HEK293 (cell line): Measurements from ENCODE around the gene KRTAP5-2.
A peak's percentile ranks its signal among the peaks of the same experiment; 100 is the strongest.

ENCODE experiments used
- KLF7 ChIP-seq: fragments of 450-650 bp; formaldehyde crosslinking; IDR thresholded peaks from 2 replicates; pipeline ENCODE4 v1.5.1; 2016; ENCODE audit warnings: missing biosample characterization, missing genetic modification characterization, borderline replicate concordance
- ZBTB8A ChIP-seq: fragments of 450-650 bp; formaldehyde crosslinking; IDR thresholded peaks from 2 replicates; pipeline ENCODE4 v1.5.1; 2016; ENCODE audit warnings: missing biosample characterization, missing genetic modification characterization
- ZFP37 ChIP-seq: fragments of 450-650 bp; formaldehyde crosslinking; IDR thresholded peaks from 2 replicates; pipeline ENCODE4 v1.5.1; 2016; ENCODE audit warnings: missing biosample characterization, missing genetic modification characterization
- ZNF138 ChIP-seq: fragments of 450-650 bp; formaldehyde crosslinking; IDR thresholded peaks from 2 replicates; pipeline ENCODE4 v1.5.1; 2016; ENCODE audit warnings: missing biosample characterization, missing genetic modification characterization, borderline replicate concordance
- ZNF202 ChIP-seq: fragments of 450-650 bp; formaldehyde crosslinking; IDR thresholded peaks from 2 replicates; pipeline ENCODE4 v1.5.1; 2016; ENCODE audit warnings: missing biosample characterization, missing genetic modification characterization, borderline replicate concordance
- ZNF266 ChIP-seq: fragments of 450-650 bp; formaldehyde crosslinking; IDR thresholded peaks from 2 replicates; pipeline ENCODE4 v1.5.1; 2016; ENCODE audit warnings: missing biosample characterization, missing genetic modification characterization, low read depth
- ZNF394 ChIP-seq: fragments of 450-650 bp; formaldehyde crosslinking; IDR thresholded peaks from 2 replicates; pipeline ENCODE4 v1.5.1; 2016; ENCODE audit warnings: missing biosample characterization, missing genetic modification characterization, mild to moderate bottlenecking, moderate library complexity, borderline replicate concordance
- ZNF404 ChIP-seq: fragments of 450-650 bp; formaldehyde crosslinking; IDR thresholded peaks from 2 replicates; pipeline ENCODE4 v1.5.1; 2017; ENCODE audit warnings: missing biosample characterization, missing genetic modification characterization
- ZNF426 ChIP-seq: fragments of 450-650 bp; formaldehyde crosslinking; IDR thresholded peaks from 2 replicates; pipeline ENCODE4 v1.5.1; 2017; ENCODE audit warnings: missing biosample characterization, missing genetic modification characterization, mild to moderate bottlenecking, inconsistent platforms, moderate library complexity
- ZNF433 ChIP-seq: fragments of 450-650 bp; formaldehyde crosslinking; IDR thresholded peaks from 2 replicates; pipeline ENCODE4 v1.5.1; 2016; ENCODE audit warnings: missing biosample characterization, missing genetic modification characterization, low read depth
- ZNF510 ChIP-seq: fragments of 450-650 bp; formaldehyde crosslinking; IDR thresholded peaks from 2 replicates; pipeline ENCODE4 v1.5.1; 2018; ENCODE audit warnings: mild to moderate bottlenecking, missing genetic modification characterization, missing biosample characterization; ENCODE audit not compliant: insufficient replicate concordance
- ZNF555 ChIP-seq: fragments of 450-650 bp; formaldehyde crosslinking; conservative IDR thresholded peaks from 2 replicates; pipeline ENCODE4 v1.5.1; 2017; ENCODE audit warnings: missing biosample characterization, mild to moderate bottlenecking, missing genetic modification characterization, inconsistent platforms
- ZNF558 ChIP-seq: fragments of 450-650 bp; formaldehyde crosslinking; IDR thresholded peaks from 2 replicates; pipeline ENCODE4 v1.5.1; 2016; ENCODE audit warnings: missing biosample characterization, missing genetic modification characterization
- ZNF629 ChIP-seq: fragments of 450-650 bp; formaldehyde crosslinking; IDR thresholded peaks from 2 replicates; pipeline ENCODE4 v1.5.1; 2017; ENCODE audit warnings: missing biosample characterization, missing genetic modification characterization
- TF ChIP-seq, protein P1 (sequence below): fragments of 450-650 bp; formaldehyde crosslinking; conservative IDR thresholded peaks from 2 replicates; pipeline ENCODE4 v1.5.1; 2016; ENCODE audit warnings: low read depth, missing biosample characterization, missing genetic modification characterization
- TF ChIP-seq, protein P2 (sequence below): fragments of 450-650 bp; formaldehyde crosslinking; IDR thresholded peaks from 2 replicates; pipeline ENCODE4 v1.5.1; 2016; ENCODE audit warnings: missing biosample characterization, missing genetic modification characterization
- TF ChIP-seq, protein P3 (sequence below): fragments of 450-650 bp; formaldehyde crosslinking; IDR thresholded peaks from 2 replicates; pipeline ENCODE4 v1.5.1; 2016; ENCODE audit warnings: missing biosample characterization, missing genetic modification characterization
- TF ChIP-seq, protein P4 (sequence below): fragments of 450-650 bp; formaldehyde crosslinking; conservative IDR thresholded peaks from 2 replicates; pipeline ENCODE4 v1.5.1; 2016; ENCODE audit warnings: low read depth, missing biosample characterization, missing genetic modification characterization

The KRTAP5-2 gene

DNA sequence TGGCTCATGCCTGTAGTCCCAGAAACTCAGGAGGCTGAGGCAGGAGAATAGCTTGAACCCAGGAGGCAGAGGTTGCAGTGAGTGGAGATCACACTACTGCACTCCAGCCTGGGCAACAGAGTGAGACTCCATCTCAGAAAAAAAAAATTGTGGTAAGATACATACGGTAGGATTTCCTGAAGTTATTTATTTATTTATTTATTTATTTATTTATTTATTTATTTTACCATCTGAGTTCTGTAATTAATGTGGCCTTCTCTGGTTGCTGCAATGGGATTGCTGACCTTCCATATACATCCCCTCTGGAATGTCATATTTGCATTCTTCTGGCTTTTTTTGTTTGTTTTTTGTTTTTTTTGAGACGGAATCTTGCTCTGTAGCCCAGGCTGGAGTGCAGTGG is 15.2 kb downstream of the KRTAP5-2 start (continued):
- TF ChIP-seq, protein P1, sequence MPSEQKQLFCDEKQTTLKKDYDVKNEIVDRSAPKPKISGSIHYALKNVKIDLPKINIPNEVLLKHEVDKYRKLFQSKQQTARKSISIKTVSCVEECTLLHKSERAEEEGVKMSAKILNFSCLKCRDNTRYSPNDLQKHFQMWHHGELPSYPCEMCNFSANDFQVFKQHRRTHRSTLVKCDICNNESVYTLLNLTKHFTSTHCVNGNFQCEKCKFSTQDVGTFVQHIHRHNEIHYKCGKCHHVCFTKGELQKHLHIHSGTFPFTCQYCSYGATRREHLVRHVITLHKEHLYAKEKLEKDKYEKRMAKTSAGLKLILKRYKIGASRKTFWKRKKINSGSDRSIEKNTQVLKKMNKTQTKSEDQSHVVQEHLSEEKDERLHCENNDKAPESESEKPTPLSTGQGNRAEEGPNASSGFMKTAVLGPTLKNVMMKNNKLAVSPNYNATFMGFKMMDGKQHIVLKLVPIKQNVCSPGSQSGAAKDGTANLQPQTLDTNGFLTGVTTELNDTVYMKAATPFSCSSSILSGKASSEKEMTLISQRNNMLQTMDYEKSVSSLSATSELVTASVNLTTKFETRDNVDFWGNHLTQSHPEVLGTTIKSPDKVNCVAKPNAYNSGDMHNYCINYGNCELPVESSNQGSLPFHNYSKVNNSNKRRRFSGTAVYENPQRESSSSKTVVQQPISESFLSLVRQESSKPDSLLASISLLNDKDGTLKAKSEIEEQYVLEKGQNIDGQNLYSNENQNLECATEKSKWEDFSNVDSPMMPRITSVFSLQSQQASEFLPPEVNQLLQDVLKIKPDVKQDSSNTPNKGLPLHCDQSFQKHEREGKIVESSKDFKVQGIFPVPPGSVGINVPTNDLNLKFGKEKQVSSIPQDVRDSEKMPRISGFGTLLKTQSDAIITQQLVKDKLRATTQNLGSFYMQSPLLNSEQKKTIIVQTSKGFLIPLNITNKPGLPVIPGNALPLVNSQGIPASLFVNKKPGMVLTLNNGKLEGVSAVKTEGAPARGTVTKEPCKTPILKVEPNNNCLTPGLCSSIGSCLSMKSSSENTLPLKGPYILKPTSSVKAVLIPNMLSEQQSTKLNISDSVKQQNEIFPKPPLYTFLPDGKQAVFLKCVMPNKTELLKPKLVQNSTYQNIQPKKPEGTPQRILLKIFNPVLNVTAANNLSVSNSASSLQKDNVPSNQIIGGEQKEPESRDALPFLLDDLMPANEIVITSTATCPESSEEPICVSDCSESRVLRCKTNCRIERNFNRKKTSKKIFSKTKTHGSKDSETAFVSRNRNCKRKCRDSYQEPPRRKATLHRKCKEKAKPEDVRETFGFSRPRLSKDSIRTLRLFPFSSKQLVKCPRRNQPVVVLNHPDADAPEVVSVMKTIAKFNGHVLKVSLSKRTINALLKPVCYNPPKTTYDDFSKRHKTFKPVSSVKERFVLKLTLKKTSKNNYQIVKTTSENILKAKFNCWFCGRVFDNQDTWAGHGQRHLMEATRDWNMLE (tag by site-specific recombination), result peak; percentile 95
- TF ChIP-seq ZNF629 (tag by site-specific recombination) (peak; percentile 49; the same call in 1 of the 2 replicates), ZNF426 (peak; percentile 86), ZNF404 (tag by site-specific recombination) (peak; percentile 50; the same call in 1 of the 2 replicates), ZNF433 (tag by site-specific recombination) (peak; percentile 75), ZBTB8A (peak; percentile 79), ZNF394 (tag by site-specific recombination) (peak; percentile 96), ZNF555 (peak; percentile 83), ZNF138 (0 out of 2 replicates have a peak, but pooled peaks have one; percentile 17), ZNF202 (tag by site-specific recombination) (0 out of 2 replicates have a peak, but pooled peaks have one; percentile 66), ZFP37 (tag by site-specific recombination) (0 out of 2 replicates have a peak, but pooled peaks have one; percentile 31), ZNF266 (tag by site-specific recombination) (peak; percentile 80), ZNF510 (tag by site-specific recombination) (peak; percentile 69), ZNF558 (peak; percentile 86), KLF7 (tag by site-specific recombination) (peak; percentile 58; the same call in 1 of the 2 replicates)
- TF ChIP-seq, protein P2, sequence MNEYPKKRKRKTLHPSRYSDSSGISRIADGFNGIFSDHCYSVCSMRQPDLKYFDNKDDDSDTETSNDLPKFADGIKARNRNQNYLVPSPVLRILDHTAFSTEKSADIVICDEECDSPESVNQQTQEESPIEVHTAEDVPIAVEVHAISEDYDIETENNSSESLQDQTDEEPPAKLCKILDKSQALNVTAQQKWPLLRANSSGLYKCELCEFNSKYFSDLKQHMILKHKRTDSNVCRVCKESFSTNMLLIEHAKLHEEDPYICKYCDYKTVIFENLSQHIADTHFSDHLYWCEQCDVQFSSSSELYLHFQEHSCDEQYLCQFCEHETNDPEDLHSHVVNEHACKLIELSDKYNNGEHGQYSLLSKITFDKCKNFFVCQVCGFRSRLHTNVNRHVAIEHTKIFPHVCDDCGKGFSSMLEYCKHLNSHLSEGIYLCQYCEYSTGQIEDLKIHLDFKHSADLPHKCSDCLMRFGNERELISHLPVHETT (tag by site-specific recombination), result peak; percentile 69; the same call in 1 of the 2 replicates
- TF ChIP-seq, protein P3, sequence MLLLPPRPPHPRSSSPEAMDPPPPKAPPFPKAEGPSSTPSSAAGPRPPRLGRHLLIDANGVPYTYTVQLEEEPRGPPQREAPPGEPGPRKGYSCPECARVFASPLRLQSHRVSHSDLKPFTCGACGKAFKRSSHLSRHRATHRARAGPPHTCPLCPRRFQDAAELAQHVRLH (tag by site-specific recombination), result 0 out of 2 replicates have a peak, but pooled peaks have one; percentile 16
- TF ChIP-seq, protein P4, sequence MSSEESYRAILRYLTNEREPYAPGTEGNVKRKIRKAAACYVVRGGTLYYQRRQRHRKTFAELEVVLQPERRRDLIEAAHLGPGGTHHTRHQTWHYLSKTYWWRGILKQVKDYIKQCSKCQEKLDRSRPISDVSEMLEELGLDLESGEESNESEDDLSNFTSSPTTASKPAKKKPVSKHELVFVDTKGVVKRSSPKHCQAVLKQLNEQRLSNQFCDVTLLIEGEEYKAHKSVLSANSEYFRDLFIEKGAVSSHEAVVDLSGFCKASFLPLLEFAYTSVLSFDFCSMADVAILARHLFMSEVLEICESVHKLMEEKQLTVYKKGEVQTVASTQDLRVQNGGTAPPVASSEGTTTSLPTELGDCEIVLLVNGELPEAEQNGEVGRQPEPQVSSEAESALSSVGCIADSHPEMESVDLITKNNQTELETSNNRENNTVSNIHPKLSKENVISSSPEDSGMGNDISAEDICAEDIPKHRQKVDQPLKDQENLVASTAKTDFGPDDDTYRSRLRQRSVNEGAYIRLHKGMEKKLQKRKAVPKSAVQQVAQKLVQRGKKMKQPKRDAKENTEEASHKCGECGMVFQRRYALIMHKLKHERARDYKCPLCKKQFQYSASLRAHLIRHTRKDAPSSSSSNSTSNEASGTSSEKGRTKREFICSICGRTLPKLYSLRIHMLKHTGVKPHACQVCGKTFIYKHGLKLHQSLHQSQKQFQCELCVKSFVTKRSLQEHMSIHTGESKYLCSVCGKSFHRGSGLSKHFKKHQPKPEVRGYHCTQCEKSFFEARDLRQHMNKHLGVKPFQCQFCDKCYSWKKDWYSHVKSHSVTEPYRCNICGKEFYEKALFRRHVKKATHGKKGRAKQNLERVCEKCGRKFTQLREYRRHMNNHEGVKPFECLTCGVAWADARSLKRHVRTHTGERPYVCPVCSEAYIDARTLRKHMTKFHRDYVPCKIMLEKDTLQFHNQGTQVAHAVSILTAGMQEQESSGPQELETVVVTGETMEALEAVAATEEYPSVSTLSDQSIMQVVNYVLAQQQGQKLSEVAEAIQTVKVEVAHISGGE, result peak; percentile 78
